NCI-H2196 (cell line): ENCODE results near the gene PDIA2.
"Not testable (repeated sequence)": the region's sequence is repeated elsewhere in the genome, so short reads cannot be mapped to it uniquely, and the experiment has no call there.

Experiments used
- DNase-seq: peaks from one replicate; lab custom pipeline; 2025; ENCODE audit not compliant: unreplicated experiment; lab: John Stamatoyannopoulos, UW

The PDIA2 gene

GRCh38 chr16:325375-326145, 42.6 kb downstream of the PDIA2 start:
- no peak for DNase-seq

- no peak for DNase-seq
Measured at GRCh38 chr16:330741-331140, 47.8 kb downstream of the PDIA2 start.

- DNase-seq, result not testable (repeated sequence)
Measured at GRCh38 chr16:331181-331814, 48.3 kb downstream of the PDIA2 start.

GRCh38 chr16:333406-334094, 50.6 kb downstream of the PDIA2 start:
- no peak for DNase-seq

- not testable (repeated sequence) for DNase-seq
Measured at GRCh38 chr16:334164-334832, 51.3 kb downstream of the PDIA2 start.

- DNase-seq, result not testable (repeated sequence)
Measured at GRCh38 chr16:334861-335632, 52.1 kb downstream of the PDIA2 start.

- DNase-seq, result no peak
Measured at GRCh38 chr16:336269-336668, 53.3 kb downstream of the PDIA2 start.
